ENCODE results near the gene BLCAP.
"Not testable (repeated sequence)": the region's sequence is repeated elsewhere in the genome, so short reads cannot be mapped to it uniquely, and the experiment has no call there.

Gene BLCAP

DNA sequence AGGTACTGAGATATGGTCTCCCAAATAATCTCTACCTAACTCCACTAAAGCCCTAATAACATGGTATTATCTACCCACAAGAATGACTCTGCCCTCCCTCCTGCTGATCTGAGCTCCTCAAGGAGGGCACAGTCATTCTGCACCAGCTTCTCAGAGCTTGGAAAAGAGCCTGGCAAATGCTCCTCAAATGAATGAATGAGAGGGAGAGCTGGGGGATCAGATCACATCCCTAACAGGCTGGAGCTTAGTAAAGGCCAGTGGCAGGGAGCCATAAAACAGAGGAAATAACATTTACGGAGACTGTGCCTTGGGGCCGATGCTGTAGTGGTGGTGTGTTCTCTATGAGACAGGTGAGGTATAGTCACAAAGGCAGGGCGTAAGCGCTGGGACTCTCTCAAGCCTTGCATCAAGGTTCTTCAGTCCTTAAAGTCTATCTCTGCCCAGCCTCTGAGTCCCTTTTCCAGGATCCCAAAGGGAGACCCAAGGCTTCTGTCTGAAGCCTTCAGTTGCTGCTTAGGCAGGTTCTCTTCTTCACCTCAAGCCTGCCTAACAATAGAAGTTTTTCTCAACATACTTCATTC is 13.8 kb downstream of the BLCAP start:
- DNase-seq (ENCODE audit: low spot score): no peak

- no peak for DNase-seq (ENCODE audit: low spot score)
These were observed 15.9 kb downstream of the BLCAP start for GRCh38 chr20:37511610-37512275.

- DNase-seq (ENCODE audit: low spot score): no peak
These were observed 17.4 kb downstream of the BLCAP start for GRCh38 chr20:37510226-37510625.

GRCh38 chr20:37506152-37506725 is 21.4 kb downstream of the BLCAP start:
- DNase-seq (ENCODE audit: low spot score): no peak

GRCh38 chr20:37505263-37506151 is 22.2 kb downstream of the BLCAP start:
- DNase-seq (ENCODE audit: low spot score): no peak

GRCh38 chr20:37504404-37505096 is 23.1 kb downstream of the BLCAP start:
- no peak for DNase-seq (ENCODE audit: low spot score)

DNA sequence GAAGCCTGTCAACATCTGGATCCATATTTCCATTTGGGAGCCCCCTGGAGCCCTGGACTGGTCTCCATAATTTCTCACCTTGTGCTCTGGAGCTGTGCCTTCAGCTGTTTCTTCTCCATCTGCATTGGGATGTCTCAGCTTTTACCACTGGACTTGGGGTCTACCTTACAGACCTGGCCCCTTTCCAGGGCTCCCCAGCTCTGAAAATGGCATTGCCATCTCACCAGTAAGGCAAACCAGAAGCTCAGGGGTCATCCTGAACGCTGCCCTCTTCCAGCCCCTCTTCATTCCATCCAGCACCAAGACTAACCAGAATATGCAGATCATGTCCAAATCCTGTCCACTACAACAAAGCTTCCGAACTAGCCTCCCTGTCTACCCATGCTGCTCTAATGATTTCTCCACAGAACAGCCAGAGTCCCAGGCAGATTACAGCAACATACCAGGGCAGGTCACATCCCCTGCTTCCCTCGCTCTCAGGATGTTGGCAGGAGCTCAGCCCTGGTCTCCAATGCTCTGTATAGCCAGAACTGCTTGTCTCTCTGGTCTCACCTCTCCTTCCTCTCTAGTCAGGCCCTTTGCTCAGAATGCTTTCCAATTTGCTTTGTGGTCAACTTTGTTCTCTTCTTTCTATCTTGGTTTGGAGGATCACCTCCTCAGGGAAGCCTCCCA is 24.3 kb downstream of the BLCAP start:
- DNase-seq (ENCODE audit: low spot score): no peak

GRCh38 chr20:37502654-37503053 is 25.0 kb downstream of the BLCAP start:
- no peak for DNase-seq (ENCODE audit: low spot score)

DNA sequence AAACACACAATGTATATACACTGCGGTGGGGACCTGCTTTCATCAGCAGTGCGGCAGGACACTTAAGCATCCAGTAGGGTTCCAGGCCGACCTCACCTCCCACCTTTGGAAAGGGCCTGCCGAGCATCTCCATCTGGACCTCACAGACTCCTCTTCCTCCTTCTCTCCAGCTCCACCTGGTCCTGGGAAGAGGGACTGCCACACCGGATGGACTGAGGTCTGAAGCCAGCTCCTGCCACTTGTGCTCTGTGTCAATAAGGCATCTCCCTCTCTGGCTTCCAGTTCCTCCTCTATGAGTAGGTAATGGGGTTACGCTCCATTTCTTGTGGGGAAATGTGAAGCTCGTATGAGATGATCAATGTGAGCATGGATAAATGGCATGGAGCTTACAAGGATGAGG is 25.7 kb downstream of the BLCAP start:
- DNase-seq (ENCODE audit: low spot score): no peak

GRCh38 chr20:37500311-37500710 is 27.4 kb downstream of the BLCAP start:
- DNase-seq (ENCODE audit: low spot score): no peak

- DNase-seq (ENCODE audit: low spot score): no peak
These were observed 29.5 kb downstream of the BLCAP start for GRCh38 chr20:37498066-37498665.

GRCh38 chr20:37494796-37495195 is 32.9 kb downstream of the BLCAP start:
- no peak for DNase-seq (ENCODE audit: low spot score)

GRCh38 chr20:37494301-37494700 is 33.4 kb downstream of the BLCAP start:
- no peak for DNase-seq (ENCODE audit: low spot score)

DNA sequence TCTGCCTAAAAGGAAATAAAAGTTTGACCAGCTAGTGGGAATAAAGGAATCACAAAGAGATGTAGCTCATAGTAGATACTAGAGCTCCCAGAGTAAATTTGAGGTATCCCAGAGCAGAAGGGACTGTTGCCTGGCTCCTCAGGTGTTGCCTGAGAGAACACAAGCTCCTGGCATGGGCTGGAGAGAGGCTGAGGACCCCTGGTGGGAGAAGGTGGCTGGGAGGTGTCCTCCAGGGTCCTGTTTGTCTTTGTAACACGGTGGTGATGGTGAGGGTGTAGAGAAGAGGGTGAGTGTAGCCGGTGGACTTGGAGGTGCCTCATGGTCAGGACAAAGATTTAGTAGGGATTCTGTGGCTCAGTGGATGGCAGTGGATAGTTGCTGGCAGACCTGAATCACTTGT is 34.7 kb downstream of the BLCAP start:
- no peak for DNase-seq (ENCODE audit: low spot score)

DNA sequence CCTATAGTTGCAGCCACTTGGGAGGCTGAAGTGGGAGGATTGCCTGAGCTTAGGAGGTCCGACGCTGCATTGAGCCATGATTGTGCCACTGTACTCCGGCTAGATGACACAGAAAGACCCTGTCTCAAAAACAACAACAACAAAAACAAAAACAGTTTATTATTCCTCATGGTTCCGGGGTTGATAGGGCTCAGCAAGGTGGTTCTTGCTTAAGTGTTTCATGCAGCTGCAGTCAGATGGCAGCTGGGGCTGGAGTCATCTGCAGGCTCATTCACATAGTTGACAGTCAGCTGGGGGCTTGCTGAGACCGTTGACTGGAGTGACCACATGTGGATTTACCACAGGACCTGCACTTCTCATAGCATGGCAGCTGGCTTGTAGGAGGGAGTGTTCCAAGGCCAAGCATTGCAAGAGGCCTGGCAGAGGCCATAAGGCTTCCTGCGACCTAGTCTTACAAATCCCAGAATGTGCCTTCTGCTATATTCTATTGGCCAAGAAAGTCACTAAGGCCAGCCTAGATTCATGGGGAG is 35.5 kb downstream of the BLCAP start:
- no peak for DNase-seq (ENCODE audit: low spot score)

GRCh38 chr20:37490663-37491350 is 36.9 kb downstream of the BLCAP start:
- no peak for DNase-seq (ENCODE audit: low spot score)

DNA sequence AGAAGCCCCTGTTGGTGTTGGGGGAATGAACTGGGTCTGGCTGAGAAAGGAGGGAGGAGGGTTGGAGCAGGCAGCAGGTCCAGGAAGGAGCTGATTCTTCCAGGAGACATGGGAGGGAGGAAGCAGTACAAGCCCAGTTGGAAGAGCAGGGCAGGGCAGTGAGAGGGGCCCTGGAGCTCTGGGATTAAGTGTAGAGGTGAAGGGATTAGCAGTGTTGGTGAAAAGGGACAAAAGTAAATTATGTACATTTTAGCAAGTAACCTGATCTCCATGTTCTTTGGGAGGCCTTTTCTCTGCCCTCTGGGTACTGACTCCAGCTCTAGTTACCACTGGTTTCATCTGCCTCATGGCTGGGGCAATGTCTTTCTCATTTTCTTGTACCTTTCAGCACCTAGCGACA is 41.5 kb downstream of the BLCAP start:
- DNase-seq (ENCODE audit: low spot score): not testable (repeated sequence)

DNA sequence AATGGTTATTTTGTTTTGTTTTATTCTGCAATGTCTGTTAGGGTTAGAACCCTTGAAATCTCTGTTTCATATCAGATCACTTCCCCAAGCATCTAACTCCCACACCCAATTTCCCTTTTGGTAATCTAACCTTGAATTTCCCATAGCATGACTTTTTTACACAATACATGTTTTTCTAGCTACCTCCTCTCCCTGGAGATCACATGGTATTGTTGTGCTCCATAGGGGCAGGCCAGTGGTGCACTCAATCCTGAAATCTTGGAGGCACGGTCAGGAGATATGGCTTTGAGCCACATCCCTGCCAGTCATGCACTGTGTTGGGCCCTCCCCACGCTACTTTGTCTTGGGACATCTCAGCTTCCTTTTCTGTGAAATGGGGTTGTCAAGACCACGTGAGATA is 43.3 kb downstream of the BLCAP start:
- DNase-seq (ENCODE audit: low spot score): no peak

GRCh38 chr20:37481610-37482009 is 46.1 kb downstream of the BLCAP start:
- no peak for DNase-seq (ENCODE audit: low spot score)

- no peak for DNase-seq (ENCODE audit: low spot score)
These were observed 46.8 kb downstream of the BLCAP start for GRCh38 chr20:37480919-37481318.
